Spleen (tissue), 7 donors: Measurements from ENCODE around the gene MAEA.

Experiments used
- POLR2A ChIP-seq, 3 donors: fragments of 450-650 bp; IDR thresholded peaks; one replicate each; pipeline ENCODE4 v1.5.1; 2017; ENCODE audit warnings: antibody characterized with exemption in 3 of 3, mild to moderate bottlenecking in 1 of 3
- POLR2AphosphoS5 ChIP-seq, 3 donors: sonication (generic); formaldehyde crosslinking; IDR thresholded peaks; one replicate each; pipeline ENCODE4 v1.5.1; 2017; ENCODE audit warnings: antibody characterized with exemption in 3 of 3
- TF ChIP-seq, protein P1 (sequence below), 11 experiments: fragments of 200-600 bp in 7 of 11; fragments of 450-650 bp in 4 of 11; sonication (generic) in 4 of 11; IDR thresholded peaks in 8 of 11; conservative IDR thresholded peaks in 3 of 11; 1 replicate in 7 of 11; 2 replicates in 4 of 11; pipeline versions ENCODE4 v1.4.0 to v1.8.0; 2016 to 2021; ENCODE audit warnings: antibody characterized with exemption in 11 of 11, inconsistent platforms in 4 of 11, mild to moderate bottlenecking in 1 of 11
- donor health status: DM: no; HTN: no; CAD: no; lungs with moderate emphysema.
- donor health status: DM: no; HTN: no; CAD: no.
- donor health status: DM: no; HTN: no; CAD: no.

DNA sequence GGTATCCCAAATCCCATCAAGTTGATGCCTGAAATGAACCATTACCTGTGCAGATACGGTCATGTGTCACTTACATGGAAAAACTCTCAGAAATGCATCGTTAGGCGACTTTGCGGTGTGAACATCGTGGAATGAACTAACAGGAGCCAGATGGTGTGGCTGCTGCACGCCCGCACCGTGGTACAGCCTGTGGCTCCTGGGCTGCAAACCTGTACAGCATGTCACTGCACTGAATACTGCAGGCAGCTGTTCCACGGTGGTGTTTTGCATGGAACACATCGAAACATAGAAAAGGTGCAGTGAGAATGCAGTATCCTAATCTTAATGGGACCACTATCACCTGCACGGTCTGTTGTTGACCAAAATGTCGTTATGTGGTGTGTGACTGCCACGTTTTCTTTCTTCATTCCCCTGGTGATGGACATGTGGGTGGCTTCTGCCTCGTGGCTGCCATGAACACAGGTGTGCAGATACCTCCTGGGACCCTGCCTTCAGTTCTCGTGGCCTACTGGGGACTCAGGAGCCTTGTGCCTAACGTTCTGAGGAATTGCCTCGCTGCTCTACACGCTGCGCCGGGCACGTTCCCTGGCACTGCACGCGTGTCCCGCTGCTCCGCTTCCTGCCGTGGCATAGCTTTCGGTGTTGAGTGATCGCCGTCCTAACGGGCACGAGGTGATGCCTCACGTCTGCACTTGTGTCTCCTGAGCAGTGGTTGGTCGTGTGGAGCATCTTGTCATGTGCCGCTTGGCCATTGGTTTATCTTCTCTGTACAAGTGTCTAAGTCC, 18.5 kb downstream of the MAEA start:
- TF ChIP-seq POLR2AphosphoS5 (IDR thresholded peaks at IDR 0.05) (peak in 1 of 3 donors; percentile 64), POLR2A (IDR thresholded peaks at IDR 0.05) (no peak)
- TF ChIP-seq, protein P1, sequence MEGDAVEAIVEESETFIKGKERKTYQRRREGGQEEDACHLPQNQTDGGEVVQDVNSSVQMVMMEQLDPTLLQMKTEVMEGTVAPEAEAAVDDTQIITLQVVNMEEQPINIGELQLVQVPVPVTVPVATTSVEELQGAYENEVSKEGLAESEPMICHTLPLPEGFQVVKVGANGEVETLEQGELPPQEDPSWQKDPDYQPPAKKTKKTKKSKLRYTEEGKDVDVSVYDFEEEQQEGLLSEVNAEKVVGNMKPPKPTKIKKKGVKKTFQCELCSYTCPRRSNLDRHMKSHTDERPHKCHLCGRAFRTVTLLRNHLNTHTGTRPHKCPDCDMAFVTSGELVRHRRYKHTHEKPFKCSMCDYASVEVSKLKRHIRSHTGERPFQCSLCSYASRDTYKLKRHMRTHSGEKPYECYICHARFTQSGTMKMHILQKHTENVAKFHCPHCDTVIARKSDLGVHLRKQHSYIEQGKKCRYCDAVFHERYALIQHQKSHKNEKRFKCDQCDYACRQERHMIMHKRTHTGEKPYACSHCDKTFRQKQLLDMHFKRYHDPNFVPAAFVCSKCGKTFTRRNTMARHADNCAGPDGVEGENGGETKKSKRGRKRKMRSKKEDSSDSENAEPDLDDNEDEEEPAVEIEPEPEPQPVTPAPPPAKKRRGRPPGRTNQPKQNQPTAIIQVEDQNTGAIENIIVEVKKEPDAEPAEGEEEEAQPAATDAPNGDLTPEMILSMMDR (IDR thresholded peaks at IDR 0.05 in 8 of 11, conservative IDR thresholded peaks at IDR 0.05 in 3 of 11): no peak
